WTC11 (cell line): Measurements from ENCODE around the gene ACSF2. TPM values are rescaled to one million over a fixed set of nuclear protein-coding genes. Genes with fewer than 3 reads are reported as not detected.

Experiments used
- ATAC-seq: fragments of 200-7000 bp; cut with Tn5 transposase; 2 replicates; pipeline ENCODE4 v1.10.0; 2021; ENCODE audit warnings: mild to moderate bottlenecking, moderate library complexity
- CTCF ChIA-PET: fragments of 300-600 bp; sonication (Branson Sonifier 250); formaldehyde crosslinking; loops from one replicate; lab custom pipeline; 2021; ENCODE audit warnings: antibody characterized with exemption; lab: Charles Lee
- POLR2A ChIA-PET: fragments of 350-600 bp; sonication (Branson Sonifier 250); formaldehyde crosslinking; loops from one replicate; lab custom pipeline; 2021; ENCODE audit warnings: antibody characterized with exemption; lab: Charles Lee
- DNase-seq: peaks from one replicate; pipeline ENCODE4 v3.0.0; 2021; ENCODE audit warnings: low spot score
- H3K27ac Mint-ChIP-seq: 2 replicates; pipeline ENCODE4 v1.8.0; 2021; ENCODE audit warnings: mixed read lengths
- H3K27me3 Mint-ChIP-seq: 2 replicates; pipeline ENCODE4 v1.8.0; 2021; ENCODE audit warnings: low read depth, mild to moderate bottlenecking, moderate library complexity, mixed read lengths
- H3K36me3 Mint-ChIP-seq: 2 replicates; pipeline ENCODE4 v1.8.0; 2021; ENCODE audit warnings: mixed read lengths
- H3K4me1 Mint-ChIP-seq: 2 replicates; pipeline ENCODE4 v1.8.0; 2022; ENCODE audit warnings: mixed read lengths
- H3K4me3 Mint-ChIP-seq: 2 replicates; pipeline ENCODE4 v1.8.0; 2021; ENCODE audit warnings: mild to moderate bottlenecking, moderate library complexity, mixed read lengths
- H3K9me3 Mint-ChIP-seq: 2 replicates; pipeline ENCODE4 v1.8.0; 2021; ENCODE audit warnings: mixed read lengths
- CBFB ChIP-seq: sonication (generic); formaldehyde crosslinking; IDR thresholded peaks from 2 replicates; pipeline ENCODE4 v1.8.1; 2022; ENCODE audit warnings: mild to moderate bottlenecking, low read depth, missing genetic modification reagents
- CDX4 ChIP-seq: fragments of 250-450 bp; sonication (Bioruptor Pico); IDR thresholded peaks from 2 replicates; pipeline ENCODE4 v1.9.0; 2021; ENCODE audit warnings: moderate library complexity, mild to moderate bottlenecking, inconsistent platforms, borderline replicate concordance
- E2F1 ChIP-seq: sonication (generic); formaldehyde crosslinking; IDR thresholded peaks from 2 replicates; pipeline ENCODE4 v1.8.0; 2022; ENCODE audit warnings: mild to moderate bottlenecking, missing genetic modification reagents
- EMX1 ChIP-seq: fragments of 250-450 bp; sonication (Bioruptor Pico); IDR thresholded peaks from 2 replicates; pipeline ENCODE4 v1.8.0; 2021; ENCODE audit warnings: mild to moderate bottlenecking
- ETV6 ChIP-seq: sonication (generic); formaldehyde crosslinking; IDR thresholded peaks from 2 replicates; pipeline ENCODE4 v1.8.1; 2022; ENCODE audit warnings: mild to moderate bottlenecking, missing genetic modification reagents
- GRHL2 ChIP-seq: fragments of 250-450 bp; sonication (Bioruptor Pico); IDR thresholded peaks from 2 replicates; pipeline ENCODE4 v1.8.0; 2022; ENCODE audit warnings: mild to moderate bottlenecking, moderate library complexity; ENCODE audit not compliant: insufficient replicate concordance, severe bottlenecking
- JAZF1 ChIP-seq: fragments of 250-450 bp; sonication (Bioruptor Pico); IDR thresholded peaks from 2 replicates; pipeline ENCODE4 v1.9.0; 2021; ENCODE audit warnings: moderate library complexity, mild to moderate bottlenecking, inconsistent platforms
- MLX ChIP-seq: sonication (generic); formaldehyde crosslinking; IDR thresholded peaks from 2 replicates; pipeline ENCODE4 v1.8.1; 2023; ENCODE audit warnings: mild to moderate bottlenecking, missing genetic modification reagents, moderate library complexity
- MYBL2 ChIP-seq: sonication (generic); formaldehyde crosslinking; IDR thresholded peaks from 2 replicates; pipeline ENCODE4 v1.8.1; 2023; ENCODE audit warnings: mild to moderate bottlenecking, moderate library complexity, missing genetic modification reagents
- NR1H2 ChIP-seq: sonication (generic); formaldehyde crosslinking; IDR thresholded peaks from 2 replicates; pipeline ENCODE4 v1.9.0; 2021; ENCODE audit warnings: mild to moderate bottlenecking, moderate library complexity, missing genetic modification reagents
- NR3C1 ChIP-seq: sonication (generic); formaldehyde crosslinking; conservative IDR thresholded peaks from 2 replicates; pipeline ENCODE4 v1.8.1; 2023; ENCODE audit warnings: low read depth, mild to moderate bottlenecking, missing genetic modification reagents
- PRDM15 ChIP-seq: sonication (generic); formaldehyde crosslinking; IDR thresholded peaks from 2 replicates; pipeline ENCODE4 v1.8.0; 2022; ENCODE audit warnings: missing genetic modification reagents
- ZNF232 ChIP-seq: sonication (generic); formaldehyde crosslinking; IDR thresholded peaks from 2 replicates; pipeline ENCODE4 v1.8.0; 2022; ENCODE audit warnings: mild to moderate bottlenecking, missing genetic modification reagents
- ZNF671 ChIP-seq: fragments of 250-450 bp; sonication (Bioruptor Pico); IDR thresholded peaks from 2 replicates; pipeline ENCODE4 v1.8.0; 2021; ENCODE audit warnings: mild to moderate bottlenecking
- total RNA-seq: library from RNA; stranded (reverse); gene quantifications from 3 replicates; pipeline ENCODE4 v1.2.3, GENCODE V29; 2021
- TF ChIP-seq, protein P1 (sequence below): fragments of 250-450 bp; sonication (Bioruptor Pico); IDR thresholded peaks from 2 replicates; pipeline ENCODE4 v1.8.0; 2021; ENCODE audit warnings: mild to moderate bottlenecking
- TF ChIP-seq, protein P2 (sequence below): fragments of 250-450 bp; sonication (Bioruptor Pico); IDR thresholded peaks from 2 replicates; pipeline ENCODE4 v1.9.0; 2021; ENCODE audit warnings: mild to moderate bottlenecking
- TF ChIP-seq, protein P3 (sequence below): sonication (generic); formaldehyde crosslinking; IDR thresholded peaks from 2 replicates; pipeline ENCODE4 v1.8.1; 2022; ENCODE audit warnings: low read depth, missing genetic modification reagents, borderline replicate concordance

Gene ACSF2
- total RNA-seq, 1 experiment from 2014 or later = 19.9 TPM

GRCh38 chr17:50381920-50382319 lies 44.1 kb upstream of the ACSF2 start (continued):
- TF ChIP-seq, protein P1, sequence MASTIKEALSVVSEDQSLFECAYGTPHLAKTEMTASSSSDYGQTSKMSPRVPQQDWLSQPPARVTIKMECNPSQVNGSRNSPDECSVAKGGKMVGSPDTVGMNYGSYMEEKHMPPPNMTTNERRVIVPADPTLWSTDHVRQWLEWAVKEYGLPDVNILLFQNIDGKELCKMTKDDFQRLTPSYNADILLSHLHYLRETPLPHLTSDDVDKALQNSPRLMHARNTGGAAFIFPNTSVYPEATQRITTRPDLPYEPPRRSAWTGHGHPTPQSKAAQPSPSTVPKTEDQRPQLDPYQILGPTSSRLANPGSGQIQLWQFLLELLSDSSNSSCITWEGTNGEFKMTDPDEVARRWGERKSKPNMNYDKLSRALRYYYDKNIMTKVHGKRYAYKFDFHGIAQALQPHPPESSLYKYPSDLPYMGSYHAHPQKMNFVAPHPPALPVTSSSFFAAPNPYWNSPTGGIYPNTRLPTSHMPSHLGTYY (CRISPR knock-in tag) = no peak
- TF ChIP-seq, protein P2, sequence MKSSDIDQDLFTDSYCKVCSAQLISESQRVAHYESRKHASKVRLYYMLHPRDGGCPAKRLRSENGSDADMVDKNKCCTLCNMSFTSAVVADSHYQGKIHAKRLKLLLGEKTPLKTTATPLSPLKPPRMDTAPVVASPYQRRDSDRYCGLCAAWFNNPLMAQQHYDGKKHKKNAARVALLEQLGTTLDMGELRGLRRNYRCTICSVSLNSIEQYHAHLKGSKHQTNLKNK (CRISPR knock-in tag) = no peak

- DNase-seq (no peak), ATAC-seq (no peak)
- Mint-ChIP-seq H3K4me3 (no peak overlapping the region), H3K4me1 (no peaks in the 10 kb centered on the region), H3K9me3 (no peaks in the 10 kb centered on the region), H3K27me3 (no peaks in the 10 kb centered on the region; the same call in 1 of the 2 replicates), H3K36me3 (peaks cover 78% of the 10 kb centered on the region), H3K27ac (no peak overlapping the region)
- ChIA-PET POLR2A (no interaction called here), CTCF (interaction anchor here (1.0 to 7.2 kb wide), 3 partner anchors 14 to 183 kb away, joined by 3 to 51 read pairs (median 13); partner anchors contain the start of gene LRRC59)
- TF ChIP-seq ETV6 (no peak), PRDM15 (CRISPR knock-in tag) (no peak), CBFB (no peak), MLX (CRISPR knock-in tag) (no peak), MYBL2 (CRISPR knock-in tag) (no peak), ZNF671 (CRISPR knock-in tag) (no peak), NR3C1 (CRISPR knock-in tag) (no peak), E2F1 (CRISPR knock-in tag) (no peak), NR1H2 (CRISPR knock-in tag) (no peak), JAZF1 (no peak), GRHL2 (CRISPR knock-in tag) (no peak), ZNF232 (CRISPR knock-in tag) (no peak), EMX1 (CRISPR knock-in tag) (no peak), CDX4 (CRISPR knock-in tag) (no peak)
- TF ChIP-seq, protein P1 (CRISPR knock-in tag) = no peak
- TF ChIP-seq, protein P3, sequence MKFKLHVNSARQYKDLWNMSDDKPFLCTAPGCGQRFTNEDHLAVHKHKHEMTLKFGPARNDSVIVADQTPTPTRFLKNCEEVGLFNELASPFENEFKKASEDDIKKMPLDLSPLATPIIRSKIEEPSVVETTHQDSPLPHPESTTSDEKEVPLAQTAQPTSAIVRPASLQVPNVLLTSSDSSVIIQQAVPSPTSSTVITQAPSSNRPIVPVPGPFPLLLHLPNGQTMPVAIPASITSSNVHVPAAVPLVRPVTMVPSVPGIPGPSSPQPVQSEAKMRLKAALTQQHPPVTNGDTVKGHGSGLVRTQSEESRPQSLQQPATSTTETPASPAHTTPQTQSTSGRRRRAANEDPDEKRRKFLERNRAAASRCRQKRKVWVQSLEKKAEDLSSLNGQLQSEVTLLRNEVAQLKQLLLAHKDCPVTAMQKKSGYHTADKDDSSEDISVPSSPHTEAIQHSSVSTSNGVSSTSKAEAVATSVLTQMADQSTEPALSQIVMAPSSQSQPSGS = no peak
These were observed 43.1 kb upstream of the ACSF2 start for GRCh38 chr17:50382931-50383330.
